ENCODE data around the gene PPP2R2C.

DNA sequence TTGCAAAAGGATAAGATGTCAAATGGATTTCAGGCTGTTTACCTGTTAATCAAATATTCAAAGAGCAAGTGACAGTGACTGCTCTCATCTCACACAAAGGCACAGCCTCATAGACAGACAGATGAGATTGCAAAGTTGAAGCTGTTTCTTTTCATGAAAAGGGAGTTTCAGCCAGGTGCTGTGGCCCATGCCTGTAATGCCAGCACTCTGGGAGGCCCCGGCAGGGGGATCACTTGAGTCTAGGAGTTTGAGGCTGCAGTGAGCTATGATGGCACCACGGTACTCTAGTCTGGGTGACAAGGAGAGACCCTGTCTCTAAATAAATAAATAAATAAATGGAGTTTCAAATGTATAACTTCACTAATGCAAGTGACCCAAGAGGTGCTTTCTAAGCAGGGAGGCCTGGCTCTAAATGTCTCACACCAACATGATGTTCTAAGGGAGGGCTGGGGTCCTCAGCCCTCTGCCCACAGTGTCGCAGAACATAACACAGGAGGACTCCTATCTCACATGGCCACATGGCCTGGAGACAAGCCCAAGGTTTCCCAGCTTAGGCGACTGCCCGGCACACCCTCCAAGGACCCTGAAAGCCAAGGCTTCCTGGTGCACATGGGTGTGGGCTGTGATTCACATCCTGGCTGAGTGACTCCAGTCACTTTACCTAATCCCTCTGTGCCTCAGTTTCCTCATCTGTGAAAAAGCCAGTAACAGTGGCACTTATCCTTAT, 26.8 kb downstream of the PPP2R2C start:
- TF ChIP-seq, protein P1, sequence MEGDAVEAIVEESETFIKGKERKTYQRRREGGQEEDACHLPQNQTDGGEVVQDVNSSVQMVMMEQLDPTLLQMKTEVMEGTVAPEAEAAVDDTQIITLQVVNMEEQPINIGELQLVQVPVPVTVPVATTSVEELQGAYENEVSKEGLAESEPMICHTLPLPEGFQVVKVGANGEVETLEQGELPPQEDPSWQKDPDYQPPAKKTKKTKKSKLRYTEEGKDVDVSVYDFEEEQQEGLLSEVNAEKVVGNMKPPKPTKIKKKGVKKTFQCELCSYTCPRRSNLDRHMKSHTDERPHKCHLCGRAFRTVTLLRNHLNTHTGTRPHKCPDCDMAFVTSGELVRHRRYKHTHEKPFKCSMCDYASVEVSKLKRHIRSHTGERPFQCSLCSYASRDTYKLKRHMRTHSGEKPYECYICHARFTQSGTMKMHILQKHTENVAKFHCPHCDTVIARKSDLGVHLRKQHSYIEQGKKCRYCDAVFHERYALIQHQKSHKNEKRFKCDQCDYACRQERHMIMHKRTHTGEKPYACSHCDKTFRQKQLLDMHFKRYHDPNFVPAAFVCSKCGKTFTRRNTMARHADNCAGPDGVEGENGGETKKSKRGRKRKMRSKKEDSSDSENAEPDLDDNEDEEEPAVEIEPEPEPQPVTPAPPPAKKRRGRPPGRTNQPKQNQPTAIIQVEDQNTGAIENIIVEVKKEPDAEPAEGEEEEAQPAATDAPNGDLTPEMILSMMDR (IDR thresholded peaks at IDR 0.05): no peak
- TF ChIP-seq EP300 (IDR thresholded peaks at IDR 0.05): no peak
